ENCODE results near the gene GID8.

Gene GID8

DNA sequence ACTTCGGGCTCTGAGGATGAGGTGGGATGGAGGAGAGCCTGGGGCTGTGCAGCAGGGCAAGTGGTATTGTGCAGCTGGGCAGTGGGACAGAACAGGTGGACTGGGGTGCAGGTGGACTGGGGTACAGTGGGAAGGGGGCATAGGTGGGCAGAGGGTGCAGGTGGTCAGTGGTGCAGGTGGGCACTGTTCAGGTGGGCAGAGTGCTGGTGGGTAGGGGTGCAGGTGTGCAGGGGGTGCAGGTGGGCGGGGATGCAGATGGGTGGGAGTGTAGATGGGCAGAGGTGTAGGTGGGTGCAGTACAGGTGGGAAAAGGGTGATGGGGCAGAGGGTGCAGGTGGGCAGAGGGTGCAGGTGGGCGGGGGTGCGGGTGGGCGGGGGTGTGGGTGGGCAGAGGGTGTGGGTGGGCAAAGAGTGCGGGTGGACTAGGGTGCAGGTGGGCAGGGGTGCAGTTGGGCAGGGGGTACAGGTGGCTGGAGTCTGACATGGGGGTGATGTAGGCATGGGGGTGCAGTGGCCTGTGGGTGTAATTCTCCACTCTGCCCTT is 48.4 kb downstream of the GID8 start:
- TF ChIP-seq, protein P1, sequence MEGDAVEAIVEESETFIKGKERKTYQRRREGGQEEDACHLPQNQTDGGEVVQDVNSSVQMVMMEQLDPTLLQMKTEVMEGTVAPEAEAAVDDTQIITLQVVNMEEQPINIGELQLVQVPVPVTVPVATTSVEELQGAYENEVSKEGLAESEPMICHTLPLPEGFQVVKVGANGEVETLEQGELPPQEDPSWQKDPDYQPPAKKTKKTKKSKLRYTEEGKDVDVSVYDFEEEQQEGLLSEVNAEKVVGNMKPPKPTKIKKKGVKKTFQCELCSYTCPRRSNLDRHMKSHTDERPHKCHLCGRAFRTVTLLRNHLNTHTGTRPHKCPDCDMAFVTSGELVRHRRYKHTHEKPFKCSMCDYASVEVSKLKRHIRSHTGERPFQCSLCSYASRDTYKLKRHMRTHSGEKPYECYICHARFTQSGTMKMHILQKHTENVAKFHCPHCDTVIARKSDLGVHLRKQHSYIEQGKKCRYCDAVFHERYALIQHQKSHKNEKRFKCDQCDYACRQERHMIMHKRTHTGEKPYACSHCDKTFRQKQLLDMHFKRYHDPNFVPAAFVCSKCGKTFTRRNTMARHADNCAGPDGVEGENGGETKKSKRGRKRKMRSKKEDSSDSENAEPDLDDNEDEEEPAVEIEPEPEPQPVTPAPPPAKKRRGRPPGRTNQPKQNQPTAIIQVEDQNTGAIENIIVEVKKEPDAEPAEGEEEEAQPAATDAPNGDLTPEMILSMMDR (conservative IDR thresholded peaks at IDR 0.05; ENCODE audit: control insufficient read depth, insufficient read depth, low read depth, low read length) = no peak
- no peak for DNase-seq (ENCODE audit: low read depth)
- no peak overlapping the region for H3K4me3 ChIP-seq (ENCODE audit: control insufficient read depth, low read depth, low read length)

DNA sequence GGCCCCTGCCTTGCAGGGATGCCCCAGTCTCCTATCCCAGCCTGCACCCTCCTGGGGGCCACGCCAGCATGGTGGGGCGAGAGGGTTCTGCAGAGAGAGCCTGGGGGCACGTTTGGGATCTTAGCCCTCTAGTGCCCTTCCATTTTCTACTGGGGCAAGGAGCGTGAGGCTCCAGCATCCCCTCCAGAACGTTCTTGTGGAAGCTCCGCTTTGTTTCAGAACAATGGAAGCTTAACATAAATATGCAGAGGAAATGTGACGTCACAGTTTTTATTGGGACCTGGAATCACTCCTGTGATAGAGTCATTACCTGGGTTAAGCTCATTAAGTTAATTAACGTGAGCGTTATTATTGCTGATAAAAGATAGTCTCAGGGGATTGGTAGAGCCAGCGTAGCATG is 49.2 kb downstream of the GID8 start:
- no peak overlapping the region for H3K4me3 ChIP-seq (ENCODE audit: control insufficient read depth, low read depth, low read length)
- no peak for DNase-seq (ENCODE audit: low read depth)
- TF ChIP-seq, protein P1 (conservative IDR thresholded peaks at IDR 0.05; ENCODE audit: control insufficient read depth, insufficient read depth, low read depth, low read length) = no peak

DNA sequence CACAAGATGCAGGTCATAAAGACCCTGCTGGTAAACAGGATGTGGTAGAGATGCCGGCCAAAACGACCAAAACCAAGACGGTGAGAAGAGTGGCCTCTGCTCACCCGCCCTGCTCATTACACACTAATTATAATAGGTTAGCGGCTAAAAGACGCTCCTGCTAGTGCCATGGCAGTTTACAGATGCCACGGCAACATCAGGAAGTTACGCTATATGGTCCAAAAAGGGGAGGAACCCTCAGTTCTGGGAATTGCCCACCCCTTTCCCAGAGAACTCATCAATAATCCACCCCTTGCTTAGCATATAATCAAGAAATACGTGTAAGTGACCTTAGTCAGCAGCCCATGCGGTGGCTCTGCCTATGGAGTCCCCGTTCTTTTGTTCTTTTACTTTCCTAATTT is 51.3 kb downstream of the GID8 start:
- TF ChIP-seq, protein P1 (conservative IDR thresholded peaks at IDR 0.05; ENCODE audit: control insufficient read depth, insufficient read depth, low read depth, low read length) = no peak
- DNase-seq (ENCODE audit: low read depth) = no peak
- H3K4me3 ChIP-seq (ENCODE audit: control insufficient read depth, low read depth, low read length) = no peak overlapping the region

DNA sequence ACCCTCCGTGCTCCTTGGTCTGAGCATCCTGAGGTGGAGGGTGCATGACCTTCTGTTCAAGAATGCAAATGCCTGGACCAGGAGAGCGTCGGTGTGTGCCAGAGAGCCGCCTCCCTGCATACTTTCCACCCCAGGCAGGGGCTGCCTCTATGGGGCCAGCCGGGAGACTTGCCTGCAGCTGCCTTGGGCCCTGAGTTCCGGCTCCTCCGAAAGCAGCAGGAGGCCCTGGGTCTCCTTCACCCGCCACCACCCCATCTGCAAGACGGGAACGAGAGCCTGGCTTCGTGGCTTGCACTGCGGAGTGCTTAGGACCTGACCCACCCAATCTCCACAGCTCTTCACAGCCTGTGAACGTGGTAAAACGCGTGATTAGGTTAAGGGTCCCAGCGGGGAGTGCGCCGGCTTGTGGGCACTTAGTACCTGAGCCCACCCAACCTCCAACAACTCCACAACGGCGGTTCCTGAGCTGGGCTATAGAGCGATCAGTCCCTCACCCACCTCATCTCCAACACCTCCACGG is 52.4 kb downstream of the GID8 start:
- TF ChIP-seq, protein P1 (conservative IDR thresholded peaks at IDR 0.05; ENCODE audit: control insufficient read depth, insufficient read depth, low read depth, low read length) = no peak
- no peak overlapping the region for H3K4me3 ChIP-seq (ENCODE audit: control insufficient read depth, low read depth, low read length)
- no peak for DNase-seq (ENCODE audit: low read depth)

DNA sequence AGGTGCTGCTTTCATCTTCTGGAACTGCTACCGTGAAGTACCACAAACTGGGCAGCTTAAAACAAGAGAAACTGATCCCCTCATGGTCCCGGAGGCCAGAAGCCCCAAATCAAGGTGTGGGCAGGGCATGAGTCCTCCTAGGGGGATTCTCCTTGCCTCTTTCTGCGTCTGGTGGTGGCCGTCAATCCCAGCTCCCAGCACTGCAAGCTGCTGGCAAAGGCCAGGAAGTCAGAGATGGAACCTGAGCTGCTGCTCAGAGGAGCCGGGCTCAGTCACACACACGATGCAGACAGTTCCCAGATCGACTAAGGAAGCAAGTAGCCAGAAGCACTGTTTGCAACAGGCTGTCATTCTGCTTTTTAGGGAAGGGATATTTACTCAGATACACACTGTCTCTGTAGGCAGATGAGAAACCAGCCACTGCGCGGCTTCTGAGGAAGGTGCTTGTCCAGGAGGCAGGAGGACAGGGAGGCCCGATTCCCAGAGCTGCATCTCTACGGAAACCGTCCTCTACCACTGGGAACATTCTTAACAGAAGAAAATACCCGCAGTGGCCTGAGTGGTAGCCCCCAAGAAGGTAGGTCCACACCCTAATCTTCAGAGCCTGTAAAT is 53.4 kb downstream of the GID8 start:
- DNase-seq (ENCODE audit: low read depth) = no peak
- no peak overlapping the region for H3K4me3 ChIP-seq (ENCODE audit: control insufficient read depth, low read depth, low read length)
- TF ChIP-seq, protein P1 (conservative IDR thresholded peaks at IDR 0.05; ENCODE audit: control insufficient read depth, insufficient read depth, low read depth, low read length) = no peak

DNA sequence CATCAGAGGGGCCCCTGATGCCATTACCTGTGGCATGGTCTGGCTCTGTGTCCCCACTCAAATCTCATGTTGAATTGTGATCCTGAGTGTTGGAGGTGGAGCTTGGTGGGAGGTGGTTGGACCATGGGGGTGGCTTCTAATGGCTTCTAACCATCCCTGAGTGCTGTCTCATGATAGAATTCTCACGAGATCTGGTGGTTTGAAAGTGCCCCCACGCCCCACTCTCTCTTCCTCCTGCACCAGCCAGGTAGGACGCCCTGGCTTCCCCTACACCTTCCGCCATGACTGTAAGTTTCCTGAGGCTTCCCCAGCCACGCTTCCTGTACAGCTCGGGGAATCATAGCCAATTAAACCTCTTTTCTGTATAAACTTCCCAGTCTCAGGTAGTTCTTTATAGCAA is 53.9 kb downstream of the GID8 start:
- TF ChIP-seq, protein P1 (conservative IDR thresholded peaks at IDR 0.05; ENCODE audit: control insufficient read depth, insufficient read depth, low read depth, low read length) = no peak

More for the DNA sequence above, 53.9 kb downstream of the GID8 start:
- H3K4me3 ChIP-seq (ENCODE audit: control insufficient read depth, low read depth, low read length) = no peak overlapping the region
- DNase-seq (ENCODE audit: low read depth) = no peak
